Duodenal mucosa (tissue), 2 donors: Measurements from ENCODE around the gene TIAM2.

Source experiments
- H3K27ac ChIP-seq: one replicate; pipeline ENCODE4 v1.7.0; 2013; ENCODE audit warnings: low read depth, low read length
- H3K27me3 ChIP-seq, 2 donors: one replicate each; pipeline ENCODE4 v1.7.0; 2013; ENCODE audit warnings: low read length in 2 of 2, control low read depth in 1 of 2; ENCODE audit not compliant: insufficient read depth in 2 of 2, control insufficient read depth in 1 of 2
- H3K36me3 ChIP-seq, 2 donors: one replicate each; pipeline ENCODE4 v1.7.0; 2013; ENCODE audit warnings: low read length in 2 of 2, control low read depth in 1 of 2; ENCODE audit not compliant: insufficient read depth in 2 of 2, control insufficient read depth in 1 of 2
- H3K4me1 ChIP-seq, 2 donors: one replicate each; pipeline ENCODE4 v1.7.0; 2013; ENCODE audit warnings: low read length in 2 of 2, control low read depth in 1 of 2; ENCODE audit not compliant: insufficient read depth in 2 of 2, control insufficient read depth in 1 of 2
- H3K4me3 ChIP-seq, 2 donors: one replicate each; pipeline ENCODE4 v1.7.0; 2013; ENCODE audit warnings: low read length in 2 of 2, low read depth in 1 of 2
- H3K9ac ChIP-seq, 2 donors: one replicate each; pipeline ENCODE4 v1.7.0; 2013; ENCODE audit warnings: low read length in 2 of 2, low read depth in 1 of 2
- H3K9me3 ChIP-seq, 2 donors: one replicate each; pipeline ENCODE4 v1.7.0; 2013; ENCODE audit warnings: low read length in 2 of 2, control low read depth in 1 of 2; ENCODE audit not compliant: control insufficient read depth in 1 of 2

The TIAM2 gene

DNA sequence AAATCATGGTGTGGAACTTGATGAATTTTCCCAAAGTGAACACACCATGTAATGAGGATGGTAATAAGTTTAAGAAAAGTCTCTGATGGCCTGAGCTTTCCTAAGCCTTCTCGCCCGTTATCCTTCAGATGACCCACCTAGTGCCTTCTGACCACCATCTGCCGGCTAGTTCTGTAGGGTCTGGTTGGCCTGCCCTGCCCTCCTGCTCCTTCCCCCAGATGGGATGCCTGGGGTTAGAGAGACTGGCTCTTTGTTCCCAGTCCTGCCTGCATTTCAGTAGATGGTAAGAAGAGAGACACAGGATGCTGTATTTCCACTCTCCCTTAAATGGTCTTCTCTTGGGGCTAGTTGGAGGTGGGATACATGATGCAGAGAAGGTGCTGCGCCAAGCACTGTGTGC lies 43.0 kb downstream of the TIAM2 start:
- no peaks in the 10 kb centered on the region for H3K27me3 ChIP-seq
- H3K4me3 ChIP-seq = no peak overlapping the region
- H3K9me3 ChIP-seq = no peaks in the 10 kb centered on the region
- H3K27ac ChIP-seq = no peak overlapping the region
- H3K36me3 ChIP-seq = no peaks in the 10 kb centered on the region
- no peaks in the 10 kb centered on the region for H3K4me1 ChIP-seq
- no peak overlapping the region for H3K9ac ChIP-seq

GRCh38 chr6:155038527-155038926 lies 43.4 kb downstream of the TIAM2 start:
- no peak overlapping the region for H3K9ac ChIP-seq
- H3K27ac ChIP-seq = no peak overlapping the region
- no peaks in the 10 kb centered on the region for H3K36me3 ChIP-seq
- H3K4me3 ChIP-seq = no peak overlapping the region
- no peaks in the 10 kb centered on the region for H3K4me1 ChIP-seq
- H3K9me3 ChIP-seq = no peaks in the 10 kb centered on the region
- no peaks in the 10 kb centered on the region for H3K27me3 ChIP-seq

DNA sequence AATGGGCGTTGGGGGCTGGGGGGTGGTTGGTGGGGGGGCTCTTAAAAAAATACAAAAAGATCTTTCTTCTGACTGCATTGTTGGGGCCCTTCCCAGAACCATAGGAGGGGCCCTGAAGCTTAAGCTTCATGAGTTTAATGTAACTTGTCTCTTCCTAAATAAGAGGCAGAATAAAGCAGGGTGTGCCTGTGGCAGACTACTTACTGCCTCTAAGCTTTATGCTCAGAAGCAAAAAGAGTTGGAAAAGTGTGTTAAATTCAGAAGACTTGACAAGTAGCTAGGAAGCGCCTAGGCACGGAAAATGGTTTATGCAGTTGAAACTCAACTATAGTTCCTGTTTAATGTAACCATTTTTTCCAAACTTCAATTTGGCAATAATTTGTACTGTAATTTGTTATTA lies 44.5 kb downstream of the TIAM2 start:
- Histone ChIP-seq H3K27me3 (no peaks in the 10 kb centered on the region), H3K9ac (no peak overlapping the region), H3K9me3 (no peaks in the 10 kb centered on the region), H3K4me3 (no peak overlapping the region), H3K27ac (no peak overlapping the region), H3K36me3 (no peaks in the 10 kb centered on the region), H3K4me1 (no peaks in the 10 kb centered on the region)

- Histone ChIP-seq H3K36me3 (no peaks in the 10 kb centered on the region), H3K4me1 (no peaks in the 10 kb centered on the region), H3K4me3 (no peak overlapping the region), H3K9me3 (no peaks in the 10 kb centered on the region), H3K27me3 (no peaks in the 10 kb centered on the region), H3K9ac (no peak overlapping the region), H3K27ac (no peak overlapping the region)
Observed at GRCh38 chr6:155040154-155040553, 45.0 kb downstream of the TIAM2 start.

- H3K36me3 ChIP-seq = no peaks in the 10 kb centered on the region
- no peak overlapping the region for H3K4me3 ChIP-seq
- no peaks in the 10 kb centered on the region for H3K9me3 ChIP-seq
- H3K4me1 ChIP-seq = no peaks in the 10 kb centered on the region
- H3K9ac ChIP-seq = no peak overlapping the region
- no peak overlapping the region for H3K27ac ChIP-seq
- H3K27me3 ChIP-seq = no peaks in the 10 kb centered on the region
Observed at GRCh38 chr6:155040901-155041650, 46.0 kb downstream of the TIAM2 start.

DNA sequence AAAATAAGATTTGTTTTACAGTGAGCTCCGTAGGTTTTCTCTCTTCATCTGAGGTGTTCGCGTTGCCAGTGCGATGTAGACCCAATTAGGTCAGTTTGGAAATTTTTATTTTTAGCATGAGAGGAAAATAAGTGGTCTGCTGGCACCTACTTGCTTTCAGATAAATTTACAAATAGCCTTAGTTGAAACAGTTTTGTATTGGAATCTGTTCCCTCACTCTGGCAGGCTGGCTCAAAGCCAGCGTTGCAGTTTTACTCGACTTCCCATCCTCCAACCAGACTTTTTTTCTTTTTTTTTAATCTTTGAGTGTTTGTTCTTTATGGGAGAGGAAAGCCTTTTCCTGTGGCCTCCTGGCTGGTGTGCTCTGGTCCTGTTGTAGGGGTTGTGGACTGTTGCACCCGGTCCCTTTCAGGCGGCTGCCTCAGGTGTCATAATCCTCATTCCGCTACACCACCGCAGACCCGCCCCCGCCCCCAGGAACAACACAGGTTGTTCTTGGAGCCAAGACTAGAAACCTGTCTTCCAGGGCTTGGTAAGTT lies 46.7 kb downstream of the TIAM2 start:
- H3K27ac ChIP-seq = no peak overlapping the region
- no peaks in the 10 kb centered on the region for H3K36me3 ChIP-seq
- H3K4me1 ChIP-seq = no peaks in the 10 kb centered on the region
- H3K9ac ChIP-seq = no peak overlapping the region
- no peaks in the 10 kb centered on the region for H3K27me3 ChIP-seq
- H3K4me3 ChIP-seq = no peak overlapping the region
- no peaks in the 10 kb centered on the region for H3K9me3 ChIP-seq

- Histone ChIP-seq H3K27ac (no peak overlapping the region), H3K4me1 (no peaks in the 10 kb centered on the region), H3K9ac (no peak overlapping the region), H3K27me3 (no peaks in the 10 kb centered on the region), H3K9me3 (no peaks in the 10 kb centered on the region), H3K36me3 (no peaks in the 10 kb centered on the region), H3K4me3 (no peak overlapping the region)
Observed at GRCh38 chr6:155042983-155043382, 47.9 kb downstream of the TIAM2 start.

GRCh38 chr6:155045561-155046404 lies 50.7 kb downstream of the TIAM2 start:
- H3K4me1 ChIP-seq = no peaks in the 10 kb centered on the region
- no peak overlapping the region for H3K9ac ChIP-seq
- H3K9me3 ChIP-seq = no peaks in the 10 kb centered on the region
- no peaks in the 10 kb centered on the region for H3K27me3 ChIP-seq
- H3K27ac ChIP-seq = no peak overlapping the region
- no peak overlapping the region for H3K4me3 ChIP-seq
- no peaks in the 10 kb centered on the region for H3K36me3 ChIP-seq

- Histone ChIP-seq H3K4me3 (no peak overlapping the region), H3K9ac (no peak overlapping the region), H3K4me1 (no peaks in the 10 kb centered on the region), H3K36me3 (no peaks in the 10 kb centered on the region), H3K27me3 (no peaks in the 10 kb centered on the region), H3K9me3 (no peaks in the 10 kb centered on the region), H3K27ac (no peak overlapping the region)
Observed at GRCh38 chr6:155047523-155047922, 52.4 kb downstream of the TIAM2 start.

GRCh38 chr6:155050311-155050710 lies 55.2 kb downstream of the TIAM2 start:
- H3K27me3 ChIP-seq = no peaks in the 10 kb centered on the region
- H3K9ac ChIP-seq = no peak overlapping the region
- no peak overlapping the region for H3K4me3 ChIP-seq
- no peaks in the 10 kb centered on the region for H3K36me3 ChIP-seq
- H3K27ac ChIP-seq = no peak overlapping the region
- no peaks in the 10 kb centered on the region for H3K9me3 ChIP-seq
- H3K4me1 ChIP-seq = no peaks in the 10 kb centered on the region
